Gastrocnemius medialis (tissue), 4 donors: ENCODE measurements around the gene AP3B1. TPM values are rescaled to one million over a fixed set of nuclear protein-coding genes. Genes with fewer than 3 reads are reported as not detected.

Experiments
- ATAC-seq, 2 donors: fragments of 150-250 bp; one replicate each; pipeline ENCODE4 v1.9.1; 2016
- DNase-seq, 2 donors: peaks; one replicate each; pipeline ENCODE4 v3.0.0-alpha.2; 2019
- H3K27ac ChIP-seq, 4 donors: fragments of 200-600 bp; sonication (generic); 1 replicate in 1 of 4; 2 replicates in 3 of 4; pipeline ENCODE4 v1.5.1; 2016 to 2018; ENCODE audit warnings: mild to moderate bottlenecking in 2 of 4, moderate library complexity in 1 of 4
- H3K27me3 ChIP-seq, 3 donors: fragments of 200-600 bp; sonication (generic) in 2 of 3; 1 replicate in 1 of 3; 2 replicates in 2 of 3; pipeline versions ENCODE4 v1.5.1 to v1.6.0; 2016 to 2019; ENCODE audit warnings: mild to moderate bottlenecking in 1 of 3, moderate library complexity in 1 of 3
- H3K36me3 ChIP-seq, 2 donors: fragments of 200-600 bp; sonication (generic) in 1 of 2; one replicate each; pipeline ENCODE4 v1.5.1; 2017 to 2018
- H3K4me1 ChIP-seq, 2 donors: fragments of 200-600 bp; sonication (generic) in 1 of 2; one replicate each; pipeline ENCODE4 v1.5.1; 2016 to 2017; ENCODE audit warnings: mild to moderate bottlenecking in 2 of 2
- H3K4me3 ChIP-seq, 4 donors: fragments of 200-600 bp; sonication (generic) in 3 of 4; 1 replicate in 1 of 4; 2 replicates in 3 of 4; pipeline ENCODE4 v1.5.1; 2016 to 2019; ENCODE audit warnings: mild to moderate bottlenecking in 2 of 4
- H3K9me3 ChIP-seq, 3 donors: fragments of 200-600 bp; sonication (generic) in 2 of 3; 1 replicate in 1 of 3; 2 replicates in 2 of 3; pipeline ENCODE4 v1.5.1; 2016 to 2019
- CTCF ChIP-seq, 5 experiments: fragments of 450-650 bp in 3 of 5; fragments of 200-600 bp in 2 of 5; sonication (generic) in 2 of 5; IDR thresholded peaks in 4 of 5; conservative IDR thresholded peaks in 1 of 5; 1 replicate in 4 of 5; 2 replicates in 1 of 5; pipeline ENCODE4 v1.5.1; 2016 to 2019; ENCODE audit warnings: antibody characterized with exemption in 5 of 5, mild to moderate bottlenecking in 3 of 5, moderate library complexity in 3 of 5
- POLR2A ChIP-seq, 2 donors: fragments of 450-650 bp; IDR thresholded peaks; one replicate each; pipeline ENCODE4 v1.6.1; 2017; ENCODE audit warnings: antibody characterized with exemption in 2 of 2, mild to moderate bottlenecking in 2 of 2, moderate library complexity in 2 of 2
- in situ Hi-C, 4 donors: fragments of 200-750 bp; cut with MboI; loops; one replicate each; pipeline versions ENCODE4 v1.15.0 to v1.8.0; 2017; ENCODE audit warnings: low sequenced_read_pairs in 4 of 4
- intact Hi-C: fragments of 100-400 bp; cut with DNase I; formaldehyde crosslinking; loops from one replicate; pipeline ENCODE4 v1.15.1; 2023; ENCODE audit warnings: low total_unique reads
- total RNA-seq, 4 donors: library from RNA; depleted of rRNA; stranded (reverse); fragments of >200 nt; gene quantifications; one replicate each; pipeline versions ENCODE4 v1.1.0 to v1.2.3, GENCODE V29; 2016

AP3B1 gene
- total RNA-seq, 4 donors from 2014 or later, result 17.9 to 26.0 (median 22.6) TPM

- Histone ChIP-seq H3K27me3 (peaks cover 13 to 17% (median 14%) of the 10 kb centered on the region in 3 donors), H3K4me1 (no peaks in the 10 kb centered on the region), H3K4me3 (no peak overlapping the region), H3K27ac (no peak overlapping the region), H3K9me3 (no peaks in the 10 kb centered on the region), H3K36me3 (no peaks in the 10 kb centered on the region)
- intact Hi-C loops (no loop called here), in situ Hi-C loops (no loop called here)
- DNase-seq (no peak), ATAC-seq (no peak)
- TF ChIP-seq CTCF (IDR thresholded peaks at IDR 0.05 in 4 of 5, conservative IDR thresholded peaks at IDR 0.05 in 1 of 5) (no peak), POLR2A (IDR thresholded peaks at IDR 0.05) (no peak)
Observed at GRCh38 chr5:77955577-77955976, 338.9 kb downstream of the AP3B1 start.

- in situ Hi-C loops (no loop called here), intact Hi-C loops (no loop called here)
- TF ChIP-seq CTCF (IDR thresholded peaks at IDR 0.05 in 4 of 5, conservative IDR thresholded peaks at IDR 0.05 in 1 of 5), result no peak
- no peak for TF ChIP-seq POLR2A (IDR thresholded peaks at IDR 0.05)
- no peak overlapping the region for H3K4me3 ChIP-seq
- ATAC-seq, result no peak
- no peaks in the 10 kb centered on the region for H3K4me1 ChIP-seq
- H3K27ac ChIP-seq, result no peak overlapping the region
- no peaks in the 10 kb centered on the region for H3K36me3 ChIP-seq
- no peaks in the 10 kb centered on the region for H3K9me3 ChIP-seq
- DNase-seq, result no peak
- H3K27me3 ChIP-seq, result peaks cover 9 to 13% (median 13%) of the 10 kb centered on the region in 3 donors
Observed at GRCh38 chr5:77953374-77953773, 341.1 kb downstream of the AP3B1 start.

- H3K27me3 ChIP-seq, result peaks cover 6 to 7% (median 7%) of the 10 kb centered on the region in 3 donors
- no peaks in the 10 kb centered on the region for H3K36me3 ChIP-seq
- no peak for ATAC-seq
- no peaks in the 10 kb centered on the region for H3K9me3 ChIP-seq
- H3K27ac ChIP-seq, result no peak overlapping the region
- DNase-seq, result no peak
- TF ChIP-seq POLR2A (IDR thresholded peaks at IDR 0.05) (no peak), CTCF (IDR thresholded peaks at IDR 0.05 in 4 of 5, conservative IDR thresholded peaks at IDR 0.05 in 1 of 5) (no peak)
- no peaks in the 10 kb centered on the region for H3K4me1 ChIP-seq
- in situ Hi-C loops (no loop called here), intact Hi-C loops (no loop called here)
- no peak overlapping the region for H3K4me3 ChIP-seq
Observed at GRCh38 chr5:77952636-77953212, 341.8 kb downstream of the AP3B1 start.

Other genes with a start within 250 kb of the AP3B1 start
- 10 to 100 TPM; 17.5 to 35.2 (median 22.0) TPM for gene SCAMP1, start 65.9 kb upstream of the AP3B1 start, total RNA-seq